ENCODE results near the gene EPHX1. TPM values are rescaled to one million over a fixed set of nuclear protein-coding genes. Genes with fewer than 3 reads are reported as not detected.
A peak's percentile ranks its signal among the peaks of the same experiment; 100 is the strongest.
"Not testable (repeated sequence)": the region's sequence is repeated elsewhere in the genome, so short reads cannot be mapped to it uniquely, and the experiment has no call there.

Gene EPHX1
- 1 to 10 TPM; 2.1 to 3.6 TPM for total RNA-seq

GRCh38 chr1:225809842-225810578, at the start of gene EPHX1:
Gene EPHX1 (plus strand): TSS chr1:225810124. CDS start chr1:225828730, 18,606 bp downstream.
- peaks cover 12% of the 10 kb centered on the region for H3K4me1 Mint-ChIP-seq (ENCODE audit: low read depth)
- no peaks in the 10 kb centered on the region for H3K27me3 Mint-ChIP-seq
- peak; percentile 95 for ATAC-seq
- no peak for TF ChIP-seq CTCF (IDR thresholded peaks at IDR 0.05)
- H3K27ac Mint-ChIP-seq = no peak within 1 kb of the TSS
- no peaks in the 10 kb centered on the region for H3K9me3 Mint-ChIP-seq
- POLR2A ChIA-PET = interaction anchor here (0.8 to 1.0 kb wide), 3 partner anchors 16 to 72 kb away, joined by 3 read pairs; partner anchors contain the start of gene TMEM63A
- intact Hi-C loops (cut with micrococcal nuclease) = no loop called here
- H3K4me3 Mint-ChIP-seq = peak within 1 kb of the TSS; percentile 71
- CTCF ChIA-PET = interaction anchor here (0.6 to 1.2 kb wide), 4 partner anchors 8 to 165 kb away, joined by 3 to 5 read pairs (median 4); partner anchors contain the start of gene TMEM63A
- peak; percentile 76 for DNase-seq
- H3K36me3 Mint-ChIP-seq (ENCODE audit: low read depth) = no peaks in the 10 kb centered on the region

GRCh38 chr1:225760531-225760930, 49.4 kb upstream of the EPHX1 start:
- no peaks in the 10 kb centered on the region for H3K36me3 Mint-ChIP-seq (ENCODE audit: low read depth)
- no peak overlapping the region for H3K27ac Mint-ChIP-seq
- POLR2A ChIA-PET = no interaction called here
- no peaks in the 10 kb centered on the region for H3K27me3 Mint-ChIP-seq
- no peaks in the 10 kb centered on the region for H3K4me1 Mint-ChIP-seq (ENCODE audit: low read depth)
- no peaks in the 10 kb centered on the region for H3K9me3 Mint-ChIP-seq
- no peak overlapping the region for H3K4me3 Mint-ChIP-seq
- no peak for TF ChIP-seq CTCF (IDR thresholded peaks at IDR 0.05)
- ATAC-seq (no peak), DNase-seq (no peak)
- intact Hi-C loops (cut with micrococcal nuclease) = no loop called here
- CTCF ChIA-PET = no interaction called here

GRCh38 chr1:225761395-225761794, 48.5 kb upstream of the EPHX1 start:
- H3K27me3 Mint-ChIP-seq; intact Hi-C loops (cut with micrococcal nuclease); H3K4me3 Mint-ChIP-seq; ATAC-seq; H3K27ac Mint-ChIP-seq; H3K36me3 Mint-ChIP-seq (ENCODE audit: low read depth); POLR2A ChIA-PET; H3K4me1 Mint-ChIP-seq (ENCODE audit: low read depth); CTCF ChIA-PET; DNase-seq; H3K9me3 Mint-ChIP-seq: not testable (repeated sequence)

GRCh38 chr1:225762002-225762441, 47.9 kb upstream of the EPHX1 start:
- no peak for TF ChIP-seq CTCF (IDR thresholded peaks at IDR 0.05)
- CTCF ChIA-PET = interaction anchor here (0.8 to 0.9 kb wide), 2 partner anchors 10 to 16 kb away, joined by 3 read pairs; partner anchors contain the start of gene SRP9
- no peaks in the 10 kb centered on the region for H3K27me3 Mint-ChIP-seq

GRCh38 chr1:225762444-225762843, 47.5 kb upstream of the EPHX1 start:
- H3K27ac Mint-ChIP-seq = no peak overlapping the region
- POLR2A ChIA-PET = no interaction called here
- H3K4me3 Mint-ChIP-seq = no peak overlapping the region
- no peaks in the 10 kb centered on the region for H3K36me3 Mint-ChIP-seq (ENCODE audit: low read depth)
- intact Hi-C loops (cut with micrococcal nuclease) = no loop called here
- no peaks in the 10 kb centered on the region for H3K27me3 Mint-ChIP-seq
- no peaks in the 10 kb centered on the region for H3K9me3 Mint-ChIP-seq
- no peak for TF ChIP-seq CTCF (IDR thresholded peaks at IDR 0.05)
- no peak for DNase-seq
- CTCF ChIA-PET = interaction anchor here (0.8 to 0.9 kb wide), 2 partner anchors 10 to 15 kb away, joined by 3 read pairs; partner anchors contain the start of gene SRP9
- no peak for ATAC-seq
- H3K4me1 Mint-ChIP-seq (ENCODE audit: low read depth) = no peaks in the 10 kb centered on the region

More at GRCh38 chr1:225762002-225762441, 47.9 kb upstream of the EPHX1 start:
- Mint-ChIP-seq H3K4me1 (ENCODE audit: low read depth) (no peaks in the 10 kb centered on the region), H3K4me3 (no peak overlapping the region), H3K9me3 (no peaks in the 10 kb centered on the region), H3K27ac (no peak overlapping the region), H3K36me3 (ENCODE audit: low read depth) (no peaks in the 10 kb centered on the region)
- DNase-seq (no peak), ATAC-seq (no peak)
- POLR2A ChIA-PET = no interaction called here
- intact Hi-C loops (cut with micrococcal nuclease) = no loop called here
